ENCODE measurements around the gene EPN2. TPM values are rescaled to one million over a fixed set of nuclear protein-coding genes. Genes with fewer than 3 reads are reported as not detected.

Gene EPN2
- total and polyA plus RNA-seq, 10 of the 15 experiments (the other 5 are each of a cell fraction or from before 2014, with no cell fraction given) = 0.26 to 8.4 (median 4.7) TPM

GRCh38 chr17:19345486-19346350 is 108.6 kb downstream of the EPN2 start:
- TF ChIP-seq, protein P1, sequence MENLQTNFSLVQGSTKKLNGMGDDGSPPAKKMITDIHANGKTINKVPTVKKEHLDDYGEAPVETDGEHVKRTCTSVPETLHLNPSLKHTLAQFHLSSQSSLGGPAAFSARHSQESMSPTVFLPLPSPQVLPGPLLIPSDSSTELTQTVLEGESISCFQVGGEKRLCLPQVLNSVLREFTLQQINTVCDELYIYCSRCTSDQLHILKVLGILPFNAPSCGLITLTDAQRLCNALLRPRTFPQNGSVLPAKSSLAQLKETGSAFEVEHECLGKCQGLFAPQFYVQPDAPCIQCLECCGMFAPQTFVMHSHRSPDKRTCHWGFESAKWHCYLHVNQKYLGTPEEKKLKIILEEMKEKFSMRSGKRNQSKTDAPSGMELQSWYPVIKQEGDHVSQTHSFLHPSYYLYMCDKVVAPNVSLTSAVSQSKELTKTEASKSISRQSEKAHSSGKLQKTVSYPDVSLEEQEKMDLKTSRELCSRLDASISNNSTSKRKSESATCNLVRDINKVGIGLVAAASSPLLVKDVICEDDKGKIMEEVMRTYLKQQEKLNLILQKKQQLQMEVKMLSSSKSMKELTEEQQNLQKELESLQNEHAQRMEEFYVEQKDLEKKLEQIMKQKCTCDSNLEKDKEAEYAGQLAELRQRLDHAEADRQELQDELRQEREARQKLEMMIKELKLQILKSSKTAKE (IDR thresholded peaks at IDR 0.05; ENCODE audit: low read depth, poor library complexity, severe bottlenecking) = no peak
- TF ChIP-seq JUNB (IDR thresholded peaks at IDR 0.05) (no peak), BMI1 (IDR thresholded peaks at IDR 0.05; ENCODE audit: borderline replicate concordance) (no peak), SMAD5 (IDR thresholded peaks at IDR 0.05; ENCODE audit: low read depth) (no peak), JUND (IDR thresholded peaks at IDR 0.05; ENCODE audit: low read depth, low read length) (no peak), MYB (IDR thresholded peaks at IDR 0.05; ENCODE audit: borderline replicate concordance, low read depth, low read length) (no peak), CREM (IDR thresholded peaks at IDR 0.05; ENCODE audit: low read depth) (no peak)
- TF ChIP-seq, protein P2, sequence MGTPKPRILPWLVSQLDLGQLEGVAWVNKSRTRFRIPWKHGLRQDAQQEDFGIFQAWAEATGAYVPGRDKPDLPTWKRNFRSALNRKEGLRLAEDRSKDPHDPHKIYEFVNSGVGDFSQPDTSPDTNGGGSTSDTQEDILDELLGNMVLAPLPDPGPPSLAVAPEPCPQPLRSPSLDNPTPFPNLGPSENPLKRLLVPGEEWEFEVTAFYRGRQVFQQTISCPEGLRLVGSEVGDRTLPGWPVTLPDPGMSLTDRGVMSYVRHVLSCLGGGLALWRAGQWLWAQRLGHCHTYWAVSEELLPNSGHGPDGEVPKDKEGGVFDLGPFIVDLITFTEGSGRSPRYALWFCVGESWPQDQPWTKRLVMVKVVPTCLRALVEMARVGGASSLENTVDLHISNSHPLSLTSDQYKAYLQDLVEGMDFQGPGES (IDR thresholded peaks at IDR 0.05) = no peak
- TF ChIP-seq, protein P3, sequence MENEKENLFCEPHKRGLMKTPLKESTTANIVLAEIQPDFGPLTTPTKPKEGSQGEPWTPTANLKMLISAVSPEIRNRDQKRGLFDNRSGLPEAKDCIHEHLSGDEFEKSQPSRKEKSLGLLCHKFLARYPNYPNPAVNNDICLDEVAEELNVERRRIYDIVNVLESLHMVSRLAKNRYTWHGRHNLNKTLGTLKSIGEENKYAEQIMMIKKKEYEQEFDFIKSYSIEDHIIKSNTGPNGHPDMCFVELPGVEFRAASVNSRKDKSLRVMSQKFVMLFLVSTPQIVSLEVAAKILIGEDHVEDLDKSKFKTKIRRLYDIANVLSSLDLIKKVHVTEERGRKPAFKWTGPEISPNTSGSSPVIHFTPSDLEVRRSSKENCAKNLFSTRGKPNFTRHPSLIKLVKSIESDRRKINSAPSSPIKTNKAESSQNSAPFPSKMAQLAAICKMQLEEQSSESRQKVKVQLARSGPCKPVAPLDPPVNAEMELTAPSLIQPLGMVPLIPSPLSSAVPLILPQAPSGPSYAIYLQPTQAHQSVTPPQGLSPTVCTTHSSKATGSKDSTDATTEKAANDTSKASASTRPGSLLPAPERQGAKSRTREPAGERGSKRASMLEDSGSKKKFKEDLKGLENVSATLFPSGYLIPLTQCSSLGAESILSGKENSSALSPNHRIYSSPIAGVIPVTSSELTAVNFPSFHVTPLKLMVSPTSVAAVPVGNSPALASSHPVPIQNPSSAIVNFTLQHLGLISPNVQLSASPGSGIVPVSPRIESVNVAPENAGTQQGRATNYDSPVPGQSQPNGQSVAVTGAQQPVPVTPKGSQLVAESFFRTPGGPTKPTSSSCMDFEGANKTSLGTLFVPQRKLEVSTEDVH (IDR thresholded peaks at IDR 0.05; ENCODE audit: low read depth, partially characterized antibody) = no peak
- no TSS peak for BruUV-seq (replicated peaks)
- WGBS (ENCODE audit: insufficient coverage, insufficient replicate concordance, low lambda C conversion rate, missing lambda C conversion rate) = 39% methylated on average over 13 of the region's 13 CpGs
- H3K9ac ChIP-seq (ENCODE audit: control insufficient read depth, insufficient read depth, low read length) = no peak overlapping the region
- H4K20me1 ChIP-seq (ENCODE audit: control insufficient read depth, insufficient read depth) = no peaks in the 10 kb centered on the region
- H3K4me3 ChIP-seq = no peak overlapping the region
- H3K27ac ChIP-seq (ENCODE audit: control insufficient read depth, insufficient read depth) = no peak overlapping the region
- ATAC-seq (no peak), DNase-seq (ENCODE audit: low read depth, low spot score) (no peak), FAIRE-seq (no peak)
- ChIA-PET RAD21 (ENCODE audit: unreplicated experiment) (no interaction called here), POLR2A (no interaction called here), SMC1A (ENCODE audit: uncharacterized antibody, unreplicated experiment) (no interaction called here), CTCF (no interaction called here)
- no peaks in the 10 kb centered on the region for H3K4me1 ChIP-seq (ENCODE audit: control insufficient read depth, insufficient read depth, low read length)
- no peaks in the 10 kb centered on the region for H3K36me3 ChIP-seq (ENCODE audit: control insufficient read depth in 2 of 2, insufficient read depth in 2 of 2, low read length in 1 of 2)
- no peak overlapping the region for H2AFZ ChIP-seq (ENCODE audit: control insufficient read depth, low read depth, low read length)
- H3K79me2 ChIP-seq (ENCODE audit: control insufficient read depth, insufficient read depth, low read length) = no peaks in the 10 kb centered on the region
- intact Hi-C loops (cut with micrococcal nuclease; ENCODE audit: unreplicated experiment) = no loop called here
- H3K9me3 ChIP-seq (replicated peaks; ENCODE audit: control insufficient read depth, insufficient read depth, low read length) = no peaks in the 10 kb centered on the region
- H3K27me3 ChIP-seq (replicated peaks in 1 of 2; ENCODE audit: control insufficient read depth in 2 of 2, insufficient read depth in 2 of 2, low read length in 1 of 2) = no peaks in the 10 kb centered on the region; a peak in 1 of 4 replicates
- no peak overlapping the region for H3K4me2 ChIP-seq (ENCODE audit: control insufficient read depth, insufficient read depth)
- in situ Hi-C loops (cut with MboI) = no loop called here

Measured in GM12878 (cell line).